Middle frontal gyrus (tissue), 1 donor: ENCODE data around the gene PDIA6.
"Not testable (repeated sequence)": the region's sequence is repeated elsewhere in the genome, so short reads cannot be mapped to it uniquely, and the experiment has no call there.

ENCODE experiments used
- DNase-seq: peaks from one replicate; pipeline ENCODE4 v3.0.0-alpha.2; 2015; ENCODE audit warnings: low spot score; ENCODE audit errors: extremely low spot score

PDIA6 gene

GRCh38 chr2:10780821-10781220 lies 31.8 kb downstream of the PDIA6 start:
- not testable (repeated sequence) for DNase-seq

- DNase-seq: no peak
Measured at GRCh38 chr2:10780491-10780820, 32.1 kb downstream of the PDIA6 start.

DNA sequence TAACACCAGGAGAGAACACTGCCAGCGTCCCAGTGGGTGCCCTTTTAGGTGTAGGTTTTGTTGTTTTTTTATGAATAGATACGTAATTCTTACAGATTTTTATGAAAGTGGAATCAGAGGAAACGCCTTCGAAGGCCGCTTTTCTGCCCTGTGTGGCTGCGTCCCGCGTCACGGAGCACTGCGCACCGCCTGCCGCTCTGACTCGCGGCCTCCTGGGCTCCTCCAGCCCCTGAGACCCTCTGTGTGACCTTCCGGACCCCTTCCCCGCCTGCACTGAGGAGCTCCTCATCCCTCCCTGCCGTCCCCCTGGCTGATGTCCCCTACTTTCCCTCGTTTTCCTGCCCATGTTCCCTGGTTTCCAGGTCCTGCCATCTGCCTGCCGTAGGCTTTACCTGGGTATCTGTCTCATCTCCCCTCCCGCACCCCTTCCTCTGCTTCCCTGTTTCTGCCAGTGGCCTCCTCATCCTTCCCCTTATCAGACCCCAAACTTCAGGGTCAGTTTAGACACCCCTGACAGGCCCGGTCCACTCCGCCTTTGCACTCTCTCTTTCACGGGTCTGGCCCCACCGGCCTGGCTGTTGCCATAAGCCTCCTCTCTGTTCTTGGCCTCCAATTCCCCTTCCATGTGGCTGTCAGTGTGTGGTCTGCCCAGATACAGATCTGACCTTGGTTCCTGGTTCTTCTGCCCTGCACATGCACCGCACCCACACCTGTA lies 32.7 kb downstream of the PDIA6 start:
- DNase-seq: no peak

- DNase-seq: no peak
Measured at GRCh38 chr2:10778724-10779115, 33.9 kb downstream of the PDIA6 start.

DNA sequence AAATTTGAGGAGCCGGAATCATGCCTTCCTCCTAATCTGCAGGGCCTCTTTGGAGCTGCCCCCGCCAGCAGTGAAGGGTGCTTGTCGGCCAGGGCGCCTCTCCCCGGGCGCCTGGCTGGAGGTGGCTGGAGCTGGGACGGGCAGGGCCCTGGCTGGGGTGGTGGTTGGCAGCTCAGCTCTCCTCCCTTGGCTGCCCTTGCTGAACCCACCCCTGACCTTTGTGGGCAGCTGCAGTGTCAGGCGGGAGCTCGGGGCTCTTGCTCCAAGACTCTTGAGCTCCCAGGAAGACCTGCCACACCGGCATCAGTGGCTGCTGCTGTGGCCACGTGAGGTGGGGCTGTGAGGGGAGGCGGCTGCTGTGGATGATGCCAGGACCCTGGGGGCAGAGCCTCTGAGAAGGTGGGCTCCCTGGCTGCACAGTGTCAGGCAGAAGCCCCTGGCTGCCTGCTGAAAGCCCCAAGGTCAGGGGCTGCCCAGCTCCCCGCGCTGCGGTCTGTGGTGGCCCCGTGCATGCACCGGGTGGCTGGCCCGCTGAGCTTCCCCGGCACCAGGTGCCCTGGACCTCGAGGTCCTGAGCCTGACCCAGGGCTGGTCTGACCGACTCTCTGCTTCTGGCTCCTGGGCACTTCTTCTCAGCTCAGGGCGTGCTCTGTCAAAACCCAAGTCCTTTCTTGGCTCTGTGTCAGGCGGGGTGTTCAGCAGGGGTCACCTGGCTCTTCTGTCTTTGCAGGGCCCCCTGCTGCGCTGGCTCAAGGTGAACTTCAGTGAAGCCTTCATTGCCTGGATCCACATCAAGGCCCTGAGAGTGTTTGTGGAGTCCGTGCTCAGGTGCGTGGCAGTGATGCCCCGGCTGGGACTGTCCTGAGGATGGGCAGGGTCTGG lies 34.5 kb downstream of the PDIA6 start:
- DNase-seq: no peak

- no peak for DNase-seq
Measured at GRCh38 chr2:10777111-10777841, 35.3 kb downstream of the PDIA6 start.

GRCh38 chr2:10776231-10776977 lies 36.2 kb downstream of the PDIA6 start:
- DNase-seq: no peak

GRCh38 chr2:10775831-10776230 lies 36.8 kb downstream of the PDIA6 start:
- DNase-seq: no peak

DNA sequence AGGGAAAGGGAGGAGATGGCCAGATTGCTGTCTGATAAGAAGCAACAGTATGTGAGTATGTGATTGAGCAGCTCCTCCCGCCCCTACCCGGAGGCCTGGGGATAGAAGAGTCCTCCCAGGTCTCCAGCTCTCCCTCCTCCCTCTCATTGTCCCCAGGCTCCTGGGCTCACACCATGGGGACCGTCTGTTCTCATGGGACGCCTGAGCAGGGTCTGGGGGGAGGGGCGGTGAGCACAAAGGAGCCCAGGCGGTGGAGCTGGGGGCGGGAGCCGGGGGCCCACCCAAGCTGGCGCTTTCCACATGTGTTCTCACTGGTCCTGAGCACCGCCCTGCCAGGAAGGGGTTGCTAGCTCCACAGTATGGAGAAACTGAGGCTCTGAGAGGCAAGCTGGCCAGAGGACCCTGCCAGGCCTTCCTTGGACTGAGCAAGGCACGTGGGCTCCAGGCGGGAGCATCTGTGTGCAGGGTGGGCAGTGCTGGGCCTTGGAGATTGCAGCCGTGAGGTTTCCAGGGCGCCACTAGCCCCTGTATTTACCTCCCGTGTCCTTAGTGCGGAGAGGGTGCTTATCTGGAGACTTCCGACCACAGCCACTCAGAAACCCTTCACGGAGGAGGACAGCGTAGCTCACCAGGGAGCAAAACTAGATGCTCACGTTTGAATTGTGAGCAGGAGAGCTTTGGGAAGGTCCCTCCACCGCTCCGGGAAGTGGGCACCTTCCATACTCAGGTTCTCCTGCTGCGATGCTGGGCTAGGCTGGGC lies 37.4 kb downstream of the PDIA6 start:
- no peak for DNase-seq

- no peak for DNase-seq
Measured at GRCh38 chr2:10774394-10774793, 38.2 kb downstream of the PDIA6 start.

DNA sequence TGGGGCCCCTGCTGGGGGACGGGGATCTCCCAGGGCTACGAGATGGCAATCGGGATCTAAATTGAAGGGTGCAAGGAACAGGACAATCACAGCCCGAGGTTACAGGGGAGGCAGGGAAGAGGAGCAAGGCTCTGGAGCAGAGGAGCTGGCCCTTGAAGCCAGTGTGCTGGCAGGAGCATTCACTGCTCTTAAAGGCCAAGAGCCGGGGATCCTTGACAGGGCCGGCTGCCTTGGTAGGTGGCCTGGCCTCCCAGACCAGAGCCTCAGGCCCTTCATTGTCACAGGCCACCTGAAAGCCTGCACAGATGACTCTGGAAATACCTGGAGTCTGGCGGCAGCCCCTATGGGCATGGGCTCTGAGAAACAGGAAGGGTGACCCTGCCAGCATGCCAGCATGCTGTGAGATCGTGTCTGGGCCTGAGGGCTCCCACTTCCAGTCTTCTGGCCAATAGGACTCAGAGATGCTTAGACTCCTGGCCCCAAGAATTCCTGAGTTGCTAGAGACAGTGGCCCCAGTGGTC lies 38.7 kb downstream of the PDIA6 start:
- DNase-seq: no peak

DNA sequence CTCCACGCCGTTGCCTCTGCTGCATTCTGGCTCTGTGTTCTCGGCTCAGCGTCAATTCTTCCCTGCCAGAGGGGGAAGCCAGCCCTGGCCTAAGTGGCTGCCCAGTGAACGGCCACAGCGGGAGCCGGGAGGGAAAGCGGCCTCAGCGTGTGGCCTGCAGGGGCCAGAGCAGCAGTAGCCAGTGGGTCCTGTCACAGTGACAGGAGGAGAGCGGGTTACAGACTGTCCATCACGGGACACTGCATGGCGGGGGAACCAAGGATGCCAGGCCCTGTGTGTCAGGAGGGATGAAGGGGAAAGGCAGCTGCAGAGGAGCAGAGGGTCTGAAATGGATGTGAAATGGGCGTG lies 39.7 kb downstream of the PDIA6 start:
- DNase-seq: no peak

- no peak for DNase-seq
Measured at GRCh38 chr2:10772201-10772867, 40.3 kb downstream of the PDIA6 start.

GRCh38 chr2:10771786-10772185 lies 40.8 kb downstream of the PDIA6 start:
- DNase-seq: no peak

GRCh38 chr2:10770956-10771750 lies 41.4 kb downstream of the PDIA6 start:
- no peak for DNase-seq

DNA sequence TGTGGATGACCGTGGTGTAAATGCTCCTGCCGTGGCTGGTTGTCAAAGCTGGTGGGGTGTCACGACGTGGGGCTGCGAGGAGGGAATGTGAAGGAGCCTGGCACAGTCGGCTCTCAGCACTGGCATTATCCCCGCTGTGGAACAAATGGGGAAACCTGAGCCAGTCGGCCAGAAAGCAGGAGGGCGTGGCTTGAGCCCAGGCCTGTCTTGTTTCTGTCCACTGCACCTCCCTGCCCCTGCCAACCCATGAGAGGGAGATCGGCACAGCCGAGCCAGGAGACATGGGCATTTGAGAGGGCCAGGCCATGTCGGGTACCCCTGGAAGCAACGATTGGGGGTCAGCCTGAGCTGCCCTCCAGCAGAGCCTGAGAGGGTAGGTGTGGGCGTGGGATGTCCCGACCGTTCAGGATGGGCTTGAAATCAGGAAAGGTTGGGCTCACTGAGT lies 44.5 kb downstream of the PDIA6 start:
- no peak for DNase-seq

- DNase-seq: no peak
Measured at GRCh38 chr2:10765914-10766313, 46.7 kb downstream of the PDIA6 start.

DNA sequence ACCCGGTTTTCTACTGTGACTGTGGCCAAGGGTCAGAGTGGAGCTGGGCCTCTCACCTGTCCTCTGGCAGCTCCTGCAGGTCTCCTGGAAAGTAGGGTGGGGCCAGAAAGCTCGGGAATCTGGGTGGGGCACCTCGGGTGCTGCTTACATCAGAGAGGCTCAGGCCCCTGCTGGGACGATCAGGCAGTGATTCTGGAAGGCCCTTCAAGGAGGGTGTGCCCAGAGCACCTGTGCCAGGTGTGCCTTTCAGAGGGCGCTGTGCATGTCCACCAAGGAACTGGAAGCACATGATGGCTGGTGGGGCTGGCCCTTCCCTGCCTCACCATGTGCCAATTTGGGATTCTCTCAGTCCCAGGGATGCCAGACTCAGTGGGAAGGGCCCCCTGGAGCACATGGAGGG lies 47.1 kb downstream of the PDIA6 start:
- DNase-seq: no peak

GRCh38 chr2:10764896-10765295 lies 47.7 kb downstream of the PDIA6 start:
- no peak for DNase-seq
